Mesodermal cell (in vitro differentiated cells): ENCODE results near the gene PATE3.

Source experiments
- H3K27ac ChIP-seq: 2 replicates; pipeline ENCODE4 v1.7.0; 2013; ENCODE audit warnings: mild to moderate bottlenecking, low read depth, low read length, moderate library complexity; ENCODE audit not compliant: severe bottlenecking
- H3K36me3 ChIP-seq: 2 replicates; pipeline ENCODE4 v1.7.1; 2013; ENCODE audit warnings: mild to moderate bottlenecking, low read length, moderate library complexity; ENCODE audit not compliant: control insufficient read depth, insufficient read depth
- H3K4me1 ChIP-seq: one replicate; pipeline ENCODE4 v1.7.1; 2013; ENCODE audit warnings: mild to moderate bottlenecking, low read length; ENCODE audit not compliant: insufficient read depth, control insufficient read depth, poor library complexity, severe bottlenecking
- H3K4me3 ChIP-seq: 2 replicates; pipeline ENCODE4 v1.7.0; 2013; ENCODE audit warnings: low read length, control low read depth, mild to moderate bottlenecking; ENCODE audit not compliant: insufficient read depth, poor library complexity, severe bottlenecking; ENCODE audit errors: extremely low read depth
- H3K9me3 ChIP-seq: 2 replicates; pipeline ENCODE4 v1.7.1; 2013; ENCODE audit warnings: mild to moderate bottlenecking, low read length, moderate library complexity; ENCODE audit not compliant: control insufficient read depth
- WGBS, 2 experiments: methylation state at CpG; one replicate each; pipeline ENCODE4 v1.1.5; 2013; ENCODE audit warnings: missing lambda C conversion rate in 2 of 2; ENCODE audit not compliant: insufficient coverage in 2 of 2; 5-methylcytosine and 5-hydroxymethylcytosine counted together

PATE3 gene

DNA sequence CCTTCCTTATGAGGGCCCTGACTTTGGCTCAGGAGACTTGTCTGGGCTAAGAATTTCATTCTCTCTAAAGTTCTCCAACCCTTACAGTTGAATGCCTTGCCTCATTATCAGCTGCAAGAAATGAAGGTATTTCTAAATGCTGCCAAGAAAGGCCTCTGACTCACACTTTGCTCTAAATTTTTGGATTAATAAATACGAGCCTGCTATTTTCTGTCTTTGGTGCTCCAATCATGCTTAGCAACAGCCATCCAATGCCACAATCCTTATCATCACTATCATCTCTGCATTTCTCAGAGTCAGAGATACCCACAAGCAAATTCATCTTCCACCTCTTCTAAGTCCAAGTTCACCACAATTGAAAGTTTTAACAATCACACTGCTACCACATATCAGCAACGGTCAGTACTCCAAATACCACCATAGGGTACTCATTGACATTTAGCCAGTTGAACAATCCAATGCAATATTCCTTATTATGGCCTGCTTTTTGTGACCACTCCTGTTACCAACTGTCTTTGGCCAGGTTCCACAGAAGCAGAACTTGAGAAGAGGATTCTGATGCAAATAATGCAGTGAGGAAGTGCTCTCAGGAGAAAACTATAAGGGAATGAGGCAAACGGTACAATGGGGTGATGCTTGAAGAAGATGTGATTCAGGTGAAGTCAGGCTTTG, 15.0 kb upstream of the PATE3 start:
- WGBS, 2 experiments, result 78 to 83% methylated on average over 2 of the region's 3 CpGs
- Histone ChIP-seq H3K9me3 (no peaks in the 10 kb centered on the region), H3K36me3 (no peaks in the 10 kb centered on the region), H3K4me3 (no peak overlapping the region), H3K4me1 (no peaks in the 10 kb centered on the region), H3K27ac (no peak overlapping the region)

DNA sequence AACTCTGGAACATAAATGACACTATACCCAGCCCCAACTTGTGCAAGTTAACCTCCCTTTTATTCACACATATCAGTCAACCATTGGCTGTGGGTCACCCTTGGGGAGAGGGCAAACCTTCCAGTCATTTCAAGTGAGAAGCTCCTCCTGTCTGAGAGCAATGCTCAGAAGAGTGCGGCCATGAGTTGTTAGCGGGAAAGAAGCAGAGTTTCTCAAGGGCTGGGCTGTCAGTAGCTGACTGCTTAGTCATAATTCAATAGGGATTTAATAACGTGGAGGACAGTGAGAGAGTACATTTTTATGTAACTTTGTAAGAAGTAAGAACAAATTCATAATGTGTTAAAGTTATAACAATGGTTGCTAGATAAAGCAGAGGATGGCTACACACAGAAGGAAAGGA, 14.4 kb upstream of the PATE3 start:
- no peaks in the 10 kb centered on the region for H3K4me1 ChIP-seq
- no peaks in the 10 kb centered on the region for H3K36me3 ChIP-seq
- no peak overlapping the region for H3K4me3 ChIP-seq
- H3K27ac ChIP-seq, result no peak overlapping the region
- 81 to 95% methylated on average over 2 to 3 of the region's 3 CpGs for WGBS, 2 experiments
- H3K9me3 ChIP-seq, result no peaks in the 10 kb centered on the region

GRCh38 chr11:125777309-125777708, 10.6 kb upstream of the PATE3 start:
- no peaks in the 10 kb centered on the region for H3K9me3 ChIP-seq
- H3K4me3 ChIP-seq, result no peak overlapping the region
- no peaks in the 10 kb centered on the region for H3K4me1 ChIP-seq
- H3K27ac ChIP-seq, result no peak overlapping the region
- H3K36me3 ChIP-seq, result no peaks in the 10 kb centered on the region
- 87% methylated on average over 4 of the region's 5 CpGs for WGBS, 2 experiments

GRCh38 chr11:125778728-125779127, 9.2 kb upstream of the PATE3 start, which contains the start of gene PATE2:
PATE2 (minus strand) TSS chr11:125778828; CDS start chr11:125778773, 55 bp downstream.
- no peak within 1 kb of the TSS for H3K27ac ChIP-seq

DNA sequence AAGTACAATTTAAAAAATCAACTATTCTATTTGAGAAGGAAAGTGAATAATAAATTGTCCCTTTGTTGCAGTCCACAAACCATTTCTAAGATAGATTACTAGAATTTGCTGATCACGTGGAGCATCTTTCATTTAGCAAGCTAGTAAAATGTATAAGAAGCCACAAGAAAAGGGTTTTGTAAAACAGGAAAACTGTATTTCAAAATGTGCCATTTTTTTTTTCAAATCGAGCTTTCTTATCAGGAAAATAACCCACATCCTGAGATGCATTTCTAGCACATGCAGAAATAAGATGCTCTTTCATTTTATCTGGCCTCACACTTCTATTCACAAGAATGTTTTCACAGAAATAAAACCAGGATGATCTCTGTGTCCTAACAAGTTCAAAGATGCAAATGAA, 3.2 kb upstream of the PATE3 start:
- no peak overlapping the region for H3K4me3 ChIP-seq
- H3K4me1 ChIP-seq, result no peaks in the 10 kb centered on the region
- H3K36me3 ChIP-seq, result no peaks in the 10 kb centered on the region
- no peaks in the 10 kb centered on the region for H3K9me3 ChIP-seq
- 20 to 38% methylated on average over 1 of the region's 2 CpGs for WGBS, 2 experiments
- H3K27ac ChIP-seq, result no peak overlapping the region

More at GRCh38 chr11:125778728-125779127, 9.2 kb upstream of the PATE3 start, which contains the start of gene PATE2:
- no peak within 1 kb of the TSS for H3K4me3 ChIP-seq
- H3K9me3 ChIP-seq, result no peaks in the 10 kb centered on the region
- H3K36me3 ChIP-seq, result no peaks in the 10 kb centered on the region
- no peaks in the 10 kb centered on the region for H3K4me1 ChIP-seq

GRCh38 chr11:125790825-125791224, 2.9 kb downstream of the PATE3 start:
- 97 to 100% methylated on average over 2 of the region's 4 CpGs for WGBS, 2 experiments

DNA sequence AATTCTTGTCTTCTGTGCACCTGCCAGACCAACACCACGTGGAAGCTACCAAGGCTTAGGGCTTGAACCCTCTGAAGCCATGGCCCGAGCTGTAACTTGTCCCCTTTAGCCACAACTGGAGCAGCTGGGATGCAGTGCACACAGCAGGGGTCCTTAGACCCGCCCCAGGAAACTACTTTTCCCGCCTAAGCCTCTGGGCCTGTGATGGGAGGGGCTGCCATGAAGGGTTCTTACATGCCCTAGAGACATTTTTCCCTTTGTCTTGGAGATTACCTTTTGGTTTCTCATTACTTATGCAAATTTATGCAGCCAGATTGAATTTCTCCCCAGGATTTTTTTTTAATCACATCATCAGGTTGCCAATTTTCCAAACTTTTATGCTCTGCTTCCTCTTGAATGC, 9.7 kb downstream of the PATE3 start:
- Histone ChIP-seq H3K4me3 (no peak overlapping the region), H3K9me3 (peaks cover 3% of the 10 kb centered on the region), H3K4me1 (no peaks in the 10 kb centered on the region), H3K27ac (no peak overlapping the region), H3K36me3 (no peaks in the 10 kb centered on the region)
- WGBS, 2 experiments, result 42 to 47% methylated on average over 3 of the region's 4 CpGs

More at GRCh38 chr11:125790825-125791224, 2.9 kb downstream of the PATE3 start:
- no peaks in the 10 kb centered on the region for H3K4me1 ChIP-seq
- H3K4me3 ChIP-seq, result no peak overlapping the region
- H3K9me3 ChIP-seq, result peaks cover 3% of the 10 kb centered on the region
- H3K36me3 ChIP-seq, result no peaks in the 10 kb centered on the region
- no peak overlapping the region for H3K27ac ChIP-seq

DNA sequence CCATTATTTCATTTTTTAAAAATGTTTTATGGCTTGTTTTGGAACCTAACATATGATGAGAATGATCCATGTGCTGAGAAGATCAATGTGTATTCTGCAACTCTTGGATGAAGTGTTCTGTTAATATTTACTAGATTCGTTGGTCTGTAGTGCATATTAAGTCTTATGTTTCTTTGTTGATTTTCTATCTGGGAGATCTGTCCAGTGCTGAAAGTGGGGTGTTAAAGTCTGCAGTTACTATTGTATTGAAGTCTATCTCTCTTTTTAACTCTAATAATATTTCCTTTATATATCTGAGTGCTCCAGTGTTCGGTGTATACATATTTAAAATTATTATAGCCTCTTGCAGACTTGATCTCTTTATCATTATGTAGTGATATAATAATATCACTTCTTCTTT, 11.9 kb downstream of the PATE3 start:
- no peaks in the 10 kb centered on the region for H3K36me3 ChIP-seq
- WGBS, 2 experiments, result no CpG with 5 or more reads among the region's 2 CpGs
- H3K27ac ChIP-seq, result no peak overlapping the region

DNA sequence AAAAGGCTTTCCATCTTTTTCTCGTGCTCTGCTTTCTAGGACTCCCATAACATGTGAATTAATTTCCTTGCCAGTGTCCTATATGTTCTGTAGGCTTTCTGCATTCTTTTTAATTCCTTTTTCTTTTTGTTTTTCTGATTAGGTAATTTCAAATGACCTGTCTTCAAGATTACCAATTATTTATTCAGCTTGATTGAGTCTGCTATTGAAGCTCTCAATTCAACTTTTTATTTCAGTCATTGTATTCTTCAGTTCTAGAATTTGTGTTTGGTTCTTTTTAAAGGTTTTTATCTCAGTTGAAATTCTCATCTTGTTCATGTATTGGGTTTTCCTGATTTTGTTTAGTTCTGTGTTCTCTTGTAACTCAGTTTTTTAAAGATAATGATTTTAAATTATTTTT, 14.5 kb downstream of the PATE3 start:
- Histone ChIP-seq H3K4me3 (no peak overlapping the region), H3K36me3 (no peaks in the 10 kb centered on the region), H3K9me3 (peaks cover 4% of the 10 kb centered on the region), H3K27ac (no peak overlapping the region), H3K4me1 (no peaks in the 10 kb centered on the region)
- no CpG with 5 or more reads among the region's 1 CpG for WGBS, 2 experiments

More for the DNA sequence above, 11.9 kb downstream of the PATE3 start:
- no peaks in the 10 kb centered on the region for H3K4me1 ChIP-seq
- no peak overlapping the region for H3K4me3 ChIP-seq
- H3K9me3 ChIP-seq, result peaks cover 4% of the 10 kb centered on the region

GRCh38 chr11:125807909-125808308, 20.0 kb downstream of the PATE3 start:
- 82 to 89% methylated on average over 1 of the region's 1 CpG for WGBS, 2 experiments
- H3K36me3 ChIP-seq, result no peaks in the 10 kb centered on the region

GRCh38 chr11:125833016-125833415, 45.1 kb downstream of the PATE3 start, which contains the start of gene PATE4:
PATE4 (plus strand) TSS chr11:125833316; CDS start chr11:125833360, 44 bp downstream.
- 52% methylated on average over 3 of the region's 3 CpGs; no CpG with 5 or more reads in 1 of the 2 experiments for WGBS, 2 experiments
- no peaks in the 10 kb centered on the region for H3K4me1 ChIP-seq

More at GRCh38 chr11:125807909-125808308, 20.0 kb downstream of the PATE3 start:
- Histone ChIP-seq H3K4me3 (no peak overlapping the region), H3K27ac (no peak overlapping the region), H3K4me1 (no peaks in the 10 kb centered on the region), H3K9me3 (peaks cover 2% of the 10 kb centered on the region)

More at GRCh38 chr11:125833016-125833415, 45.1 kb downstream of the PATE3 start, which contains the start of gene PATE4:
- no peak within 1 kb of the TSS for H3K27ac ChIP-seq
- no peak within 1 kb of the TSS for H3K4me3 ChIP-seq
- H3K36me3 ChIP-seq, result no peaks in the 10 kb centered on the region
- H3K9me3 ChIP-seq, result no peaks in the 10 kb centered on the region
